22Rv1 (cell line): Measurements from ENCODE around the gene LIN9.
A peak's percentile ranks its signal among the peaks of the same experiment; 100 is the strongest.
"Not testable (repeated sequence)": the region's sequence is repeated elsewhere in the genome, so short reads cannot be mapped to it uniquely, and the experiment has no call there.

Experiments
- H3K27ac ChIP-seq: fragments of 450-650 bp; 2 replicates; pipeline ENCODE4 v1.5.1; 2017
- CTCF ChIP-seq: fragments of 450-650 bp; IDR thresholded peaks from 2 replicates; pipeline ENCODE4 v1.5.1; 2017; ENCODE audit warnings: mild to moderate bottlenecking
- ZFX ChIP-seq: fragments of 450-650 bp; IDR thresholded peaks from 2 replicates; pipeline ENCODE4 v1.6.1; 2017; ENCODE audit warnings: antibody characterized with exemption, borderline replicate concordance

Gene LIN9

GRCh38 chr1:226203240-226203639 is 105.7 kb downstream of the LIN9 start:
- no peak overlapping the region for H3K27ac ChIP-seq
- no peak for TF ChIP-seq CTCF
- no peak for TF ChIP-seq ZFX

GRCh38 chr1:226202666-226203065 is 106.3 kb downstream of the LIN9 start:
- H3K27ac ChIP-seq = not testable (repeated sequence)

GRCh38 chr1:226202246-226202645 is 106.7 kb downstream of the LIN9 start:
- no peak overlapping the region for H3K27ac ChIP-seq
- no peak for TF ChIP-seq CTCF
- TF ChIP-seq ZFX = no peak

- H3K27ac ChIP-seq = no peak overlapping the region
- TF ChIP-seq CTCF (peak; percentile 33), ZFX (no peak)
Measured at GRCh38 chr1:226201029-226201593, 107.9 kb downstream of the LIN9 start.

GRCh38 chr1:226199971-226200370 is 109.0 kb downstream of the LIN9 start:
- H3K27ac ChIP-seq = no peak overlapping the region
- no peak for TF ChIP-seq CTCF
- TF ChIP-seq ZFX = no peak

GRCh38 chr1:226195144-226195543 is 113.8 kb downstream of the LIN9 start:
- TF ChIP-seq ZFX (no peak), CTCF (no peak)
- peak overlapping the region; percentile 51 for H3K27ac ChIP-seq

GRCh38 chr1:226187380-226187779 is 121.6 kb downstream of the LIN9 start:
- H3K27ac ChIP-seq = peak overlapping the region; percentile 82
- TF ChIP-seq CTCF = no peak
- TF ChIP-seq ZFX = no peak

- TF ChIP-seq CTCF (no peak), ZFX (no peak)
- H3K27ac ChIP-seq = peak overlapping the region; percentile 82
Measured at GRCh38 chr1:226187019-226187322, 122.0 kb downstream of the LIN9 start.
